ENCODE data around the gene LRFN5. TPM values are rescaled to one million over a fixed set of nuclear protein-coding genes. Genes with fewer than 3 reads are reported as not detected.

Gene LRFN5
- total RNA-seq, 1 experiment from 2014 or later: 15.8 TPM

- TF ChIP-seq, protein P1, sequence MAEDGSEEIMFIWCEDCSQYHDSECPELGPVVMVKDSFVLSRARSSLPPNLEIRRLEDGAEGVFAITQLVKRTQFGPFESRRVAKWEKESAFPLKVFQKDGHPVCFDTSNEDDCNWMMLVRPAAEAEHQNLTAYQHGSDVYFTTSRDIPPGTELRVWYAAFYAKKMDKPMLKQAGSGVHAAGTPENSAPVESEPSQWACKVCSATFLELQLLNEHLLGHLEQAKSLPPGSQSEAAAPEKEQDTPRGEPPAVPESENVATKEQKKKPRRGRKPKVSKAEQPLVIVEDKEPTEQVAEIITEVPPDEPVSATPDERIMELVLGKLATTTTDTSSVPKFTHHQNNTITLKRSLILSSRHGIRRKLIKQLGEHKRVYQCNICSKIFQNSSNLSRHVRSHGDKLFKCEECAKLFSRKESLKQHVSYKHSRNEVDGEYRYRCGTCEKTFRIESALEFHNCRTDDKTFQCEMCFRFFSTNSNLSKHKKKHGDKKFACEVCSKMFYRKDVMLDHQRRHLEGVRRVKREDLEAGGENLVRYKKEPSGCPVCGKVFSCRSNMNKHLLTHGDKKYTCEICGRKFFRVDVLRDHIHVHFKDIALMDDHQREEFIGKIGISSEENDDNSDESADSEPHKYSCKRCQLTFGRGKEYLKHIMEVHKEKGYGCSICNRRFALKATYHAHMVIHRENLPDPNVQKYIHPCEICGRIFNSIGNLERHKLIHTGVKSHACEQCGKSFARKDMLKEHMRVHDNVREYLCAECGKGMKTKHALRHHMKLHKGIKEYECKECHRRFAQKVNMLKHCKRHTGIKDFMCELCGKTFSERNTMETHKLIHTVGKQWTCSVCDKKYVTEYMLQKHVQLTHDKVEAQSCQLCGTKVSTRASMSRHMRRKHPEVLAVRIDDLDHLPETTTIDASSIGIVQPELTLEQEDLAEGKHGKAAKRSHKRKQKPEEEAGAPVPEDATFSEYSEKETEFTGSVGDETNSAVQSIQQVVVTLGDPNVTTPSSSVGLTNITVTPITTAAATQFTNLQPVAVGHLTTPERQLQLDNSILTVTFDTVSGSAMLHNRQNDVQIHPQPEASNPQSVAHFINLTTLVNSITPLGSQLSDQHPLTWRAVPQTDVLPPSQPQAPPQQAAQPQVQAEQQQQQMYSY (CRISPR knock-in tag; IDR thresholded peaks at IDR 0.05): no peak
- no peak for TF ChIP-seq NFE2L1 (CRISPR knock-in tag; IDR thresholded peaks at IDR 0.05)
- TF ChIP-seq PREB (CRISPR knock-in tag; IDR thresholded peaks at IDR 0.05; ENCODE audit: borderline replicate concordance): no peak
- TF ChIP-seq NFYB (CRISPR knock-in tag; conservative IDR thresholded peaks at IDR 0.05; ENCODE audit: low read depth): no peak
- no peak for TF ChIP-seq ATF6 (CRISPR knock-in tag; IDR thresholded peaks at IDR 0.05)
- TF ChIP-seq NR1H2 (CRISPR knock-in tag; IDR thresholded peaks at IDR 0.05): no peak
- no peak for TF ChIP-seq RELA (CRISPR knock-in tag; IDR thresholded peaks at IDR 0.05; ENCODE audit: borderline replicate concordance)
- TF ChIP-seq MYBL2 (CRISPR knock-in tag; IDR thresholded peaks at IDR 0.05): no peak
Measured at GRCh38 chr14:41782511-41782910, 175.8 kb downstream of the LRFN5 start (continued).

GRCh38 chr14:41783403-41783802 lies 176.7 kb downstream of the LRFN5 start:
- Mint-ChIP-seq H3K4me3 (no peak overlapping the region), H3K27me3 (ENCODE audit: low read depth) (no peaks in the 10 kb centered on the region), H3K9me3 (no peaks in the 10 kb centered on the region), H3K36me3 (no peaks in the 10 kb centered on the region), H3K27ac (no peak overlapping the region), H3K4me1 (no peaks in the 10 kb centered on the region)
- TF ChIP-seq, protein P2, sequence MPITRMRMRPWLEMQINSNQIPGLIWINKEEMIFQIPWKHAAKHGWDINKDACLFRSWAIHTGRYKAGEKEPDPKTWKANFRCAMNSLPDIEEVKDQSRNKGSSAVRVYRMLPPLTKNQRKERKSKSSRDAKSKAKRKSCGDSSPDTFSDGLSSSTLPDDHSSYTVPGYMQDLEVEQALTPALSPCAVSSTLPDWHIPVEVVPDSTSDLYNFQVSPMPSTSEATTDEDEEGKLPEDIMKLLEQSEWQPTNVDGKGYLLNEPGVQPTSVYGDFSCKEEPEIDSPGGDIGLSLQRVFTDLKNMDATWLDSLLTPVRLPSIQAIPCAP (CRISPR knock-in tag; IDR thresholded peaks at IDR 0.05): no peak
- TF ChIP-seq PREB (CRISPR knock-in tag; IDR thresholded peaks at IDR 0.05; ENCODE audit: borderline replicate concordance) (no peak), RELA (CRISPR knock-in tag; IDR thresholded peaks at IDR 0.05; ENCODE audit: borderline replicate concordance) (no peak), TEAD4 (CRISPR knock-in tag; IDR thresholded peaks at IDR 0.05) (no peak), CTCF (IDR thresholded peaks at IDR 0.05) (no peak), TP53 (CRISPR knock-in tag; IDR thresholded peaks at IDR 0.05) (no peak), EMX1 (CRISPR knock-in tag; IDR thresholded peaks at IDR 0.05) (no peak), NR3C1 (CRISPR knock-in tag; conservative IDR thresholded peaks at IDR 0.05; ENCODE audit: low read depth) (no peak), ZNF671 (CRISPR knock-in tag; IDR thresholded peaks at IDR 0.05) (no peak), RORB (CRISPR knock-in tag; IDR thresholded peaks at IDR 0.05) (no peak), SOX15 (CRISPR knock-in tag; IDR thresholded peaks at IDR 0.05) (no peak), CREB1 (CRISPR knock-in tag; IDR thresholded peaks at IDR 0.05) (no peak), GTF2I (CRISPR knock-in tag; conservative IDR thresholded peaks at IDR 0.05) (no peak), NFE2L1 (CRISPR knock-in tag; IDR thresholded peaks at IDR 0.05) (no peak), ZNF425 (CRISPR knock-in tag; conservative IDR thresholded peaks at IDR 0.05) (no peak), JUN (CRISPR knock-in tag; IDR thresholded peaks at IDR 0.05) (no peak)
- ChIA-PET POLR2A (no interaction called here), CTCF (no interaction called here)
- ATAC-seq (no peak), DNase-seq (ENCODE audit: low spot score) (no peak)
